Activated CD4-positive, alpha-beta T cell treated with anti-CD3 and anti-CD28 coated beads for 48 hours (primary cell): ENCODE results near the gene RBP5.

ENCODE experiments used
- DNase-seq: peaks from one replicate; pipeline ENCODE4 v3.0.0-alpha.2; 2020

RBP5 gene

GRCh38 chr12:7099290-7099996, 29.2 kb downstream of the RBP5 start:
- DNase-seq, result no peak

- no peak for DNase-seq
Observed at GRCh38 chr12:7096979-7097378, 31.7 kb downstream of the RBP5 start.

- no peak for DNase-seq
Observed at GRCh38 chr12:7096006-7096932, 32.4 kb downstream of the RBP5 start.

GRCh38 chr12:7093892-7094291, 34.8 kb downstream of the RBP5 start:
- no peak for DNase-seq

- no peak for DNase-seq
Observed at GRCh38 chr12:7093486-7093885, 35.2 kb downstream of the RBP5 start.

GRCh38 chr12:7092986-7093460, 35.7 kb downstream of the RBP5 start:
- DNase-seq, result no peak

GRCh38 chr12:7092229-7092985, 36.3 kb downstream of the RBP5 start, which contains the start of gene C1R:
Gene C1R (minus strand): TSS chr12:7092445. CDS start chr12:7092388, 57 bp downstream.
- DNase-seq, result peak; percentile 79

GRCh38 chr12:7091660-7092228, 36.9 kb downstream of the RBP5 start:
- no peak for DNase-seq

GRCh38 chr12:7091171-7091570, 37.5 kb downstream of the RBP5 start:
- DNase-seq, result no peak

GRCh38 chr12:7090222-7090998, 38.3 kb downstream of the RBP5 start:
- DNase-seq, result no peak

- no peak for DNase-seq
Observed at GRCh38 chr12:7089196-7089871, 39.4 kb downstream of the RBP5 start.

GRCh38 chr12:7083125-7083524, 45.6 kb downstream of the RBP5 start:
- no peak for DNase-seq

- no peak for DNase-seq
Observed at GRCh38 chr12:7081037-7081436, 47.7 kb downstream of the RBP5 start.

- no peak for DNase-seq
Observed at GRCh38 chr12:7079826-7080125, 48.9 kb downstream of the RBP5 start.

GRCh38 chr12:7078163-7078562, 50.5 kb downstream of the RBP5 start:
- no peak for DNase-seq

- DNase-seq, result no peak
Observed at GRCh38 chr12:7076493-7076892, 52.2 kb downstream of the RBP5 start.

GRCh38 chr12:7075939-7076338, 52.8 kb downstream of the RBP5 start:
- no peak for DNase-seq

- no peak for DNase-seq
Observed at GRCh38 chr12:7075518-7075917, 53.2 kb downstream of the RBP5 start.

- DNase-seq, result no peak
Observed at GRCh38 chr12:7073946-7074345, 54.7 kb downstream of the RBP5 start.
